K562 (cell line): ENCODE data around the gene ZDHHC16. TPM values are rescaled to one million over a fixed set of nuclear protein-coding genes. Genes with fewer than 3 reads are reported as not detected.

Experiments
- BCLAF1 ChIP-seq, 2 experiments: fragments of 450-650 bp in 1 of 2; IDR thresholded peaks; 2 replicates each; pipeline ENCODE4 v1.6.1; 2011 to 2017; ENCODE audit warnings: low read depth in 2 of 2, antibody characterized with exemption in 1 of 2, borderline replicate concordance in 1 of 2, low read length in 1 of 2, mild to moderate bottlenecking in 1 of 2, mixed read lengths in 1 of 2; ENCODE audit not compliant: control insufficient read depth in 1 of 2
- CTBP1 ChIP-seq: fragments of 450-650 bp; IDR thresholded peaks from 2 replicates; pipeline ENCODE4 v1.6.1; 2016; ENCODE audit warnings: borderline replicate concordance
- JUN ChIP-seq, 2 experiments: sonication (generic) in 1 of 2; formaldehyde crosslinking in 1 of 2; IDR thresholded peaks; 2 replicates each; pipeline versions ENCODE4 v1.6.1 to v1.8.0; 2012 to 2022; ENCODE audit warnings: borderline replicate concordance in 2 of 2, mild to moderate bottlenecking in 2 of 2, improper control_type of control experiment in 1 of 2, low read depth in 1 of 2, low read length in 1 of 2, missing genetic modification reagents in 1 of 2
- MXI1 ChIP-seq: IDR thresholded peaks from 2 replicates; pipeline ENCODE4 v1.6.1; 2011; ENCODE audit warnings: low read depth, mild to moderate bottlenecking, improper control_type of control experiment, low read length
- NFRKB ChIP-seq: fragments of 450-650 bp; IDR thresholded peaks from 2 replicates; pipeline ENCODE4 v1.6.1; 2016; ENCODE audit warnings: low read depth
- PHF20 ChIP-seq: fragments of 450-650 bp; IDR thresholded peaks from 2 replicates; pipeline ENCODE4 v1.6.1; 2018; ENCODE audit not compliant: partially characterized antibody
- RHOXF2B ChIP-seq: fragments of 250-450 bp; sonication (Bioruptor Pico); conservative IDR thresholded peaks from 2 replicates; pipeline ENCODE4 v1.5.1; 2021
- SMAD1 ChIP-seq: fragments of 150-350 bp; IDR thresholded peaks from 2 replicates; pipeline ENCODE4 v1.6.1; 2014; ENCODE audit warnings: low read length, low read depth; ENCODE audit not compliant: partially characterized antibody
- TAL1 ChIP-seq: fragments of 450-650 bp; IDR thresholded peaks from 2 replicates; pipeline ENCODE4 v1.6.1; 2016; ENCODE audit warnings: mild to moderate bottlenecking
- ZNF143 ChIP-seq: sonication (generic); formaldehyde crosslinking; IDR thresholded peaks from 2 replicates; pipeline ENCODE4 v1.9.0; 2022; ENCODE audit warnings: mild to moderate bottlenecking, missing genetic modification reagents
- ZNF512 ChIP-seq: IDR thresholded peaks from 2 replicates; pipeline ENCODE4 v1.6.1; 2016; ENCODE audit warnings: missing genetic modification characterization, missing compliant biosample characterization
- polyA plus RNA-seq, 8 experiments: library from polyadenylated mRNA; depleted of rRNA in 4 of 8; stranded (reverse) in 5 of 8; unstranded in 3 of 8; fragments of >200 nt; fragmentation: Nextera tagmentation in 2 of 8; fragmentation: Illumina TruSeq in 1 of 8; extraction: Ambion mirVana in 2 of 8; extraction: Trizol in 1 of 8; gene quantifications; 2 replicates each; pipeline versions ENCODE4 v1.2.1 to v1.2.3, GENCODE V29; 2011 to 2014; ENCODE audit warnings: inconsistent platforms in 1 of 8, missing spikeins in 1 of 8
- total RNA-seq, 7 experiments: library from RNA; depleted of rRNA in 6 of 7; stranded (reverse); fragments of >200 nt in 6 of 7; fragmentation: Illumina TruSeq in 2 of 7; extraction: Trizol in 2 of 7; gene quantifications; 2 replicates each; pipeline versions ENCODE4 v1.2.1 to v1.2.3, GENCODE V29; 2011 to 2021; ENCODE audit warnings: low replicate concordance in 1 of 7

Gene ZDHHC16
- total and polyA plus RNA-seq, 9 of the 15 experiments (the other 6 are each of a cell fraction or from before 2014, with no cell fraction given): 12.5 to 33.8 (median 21.3) TPM

GRCh38 chr10:97497572-97498075 is 51.6 kb downstream of the ZDHHC16 start (continued):
- TF ChIP-seq BCLAF1 (IDR thresholded peaks at IDR 0.05; ENCODE audit: borderline replicate concordance in 1 of 2, control insufficient read depth in 1 of 2, low read depth in 2 of 2, low read length in 1 of 2): 0 out of 4 replicates have a peak, but pooled peaks of 1 of the 2 experiments have one; percentile 54
- TF ChIP-seq PHF20: no peak
- no peak for TF ChIP-seq ZNF512
- TF ChIP-seq CTBP1: peak; percentile 57; the same call in 1 of the 2 replicates
- TF ChIP-seq RHOXF2B (CRISPR knock-in tag): no peak
- TF ChIP-seq JUN (IDR thresholded peaks at IDR 0.05; ENCODE audit: borderline replicate concordance, low read depth, low read length): 0 out of 2 replicates have a peak, but pooled peaks have one; percentile 6
- TF ChIP-seq JUN (CRISPR knock-in tag; IDR thresholded peaks at IDR 0.05; ENCODE audit: borderline replicate concordance): no peak
- TF ChIP-seq NFRKB: no peak
- TF ChIP-seq MXI1: peak; percentile 86
- no peak for TF ChIP-seq TAL1
- no peak for TF ChIP-seq SMAD1
- TF ChIP-seq ZNF143 (CRISPR knock-in tag): peak; percentile 67; the same call in 1 of the 2 replicates
